Ovary (tissue), 9 donors: ENCODE measurements around the gene KRTAP12-1. TPM values are rescaled to one million over a fixed set of nuclear protein-coding genes. Genes with fewer than 3 reads are reported as not detected.
"Not testable (repeated sequence)": the region's sequence is repeated elsewhere in the genome, so short reads cannot be mapped to it uniquely, and the experiment has no call there.

ENCODE experiments used
- DNase-seq, 5 donors: peaks; one replicate each; pipeline ENCODE4 v3.0.0-alpha.2; 2019 to 2020
- H3K27ac ChIP-seq, 2 donors: fragments of 200-600 bp; one replicate each; pipeline versions ENCODE4 v1.5.1 to v1.8.0; 2019 to 2022
- H3K27me3 ChIP-seq: fragments of 200-600 bp; one replicate; pipeline ENCODE4 v1.8.0; 2022
- H3K36me3 ChIP-seq: fragments of 200-600 bp; sonication (generic); one replicate; pipeline ENCODE4 v1.5.1; 2019
- H3K4me1 ChIP-seq: one replicate; pipeline ENCODE4 v1.8.1; 2013; ENCODE audit warnings: mild to moderate bottlenecking, moderate library complexity; ENCODE audit not compliant: insufficient read depth
- H3K4me3 ChIP-seq: fragments of 200-600 bp; sonication (generic); one replicate; pipeline ENCODE4 v1.5.1; 2017
- H3K9me3 ChIP-seq, 2 donors: fragments of 200-600 bp in 1 of 2; sonication (generic) in 1 of 2; one replicate each; pipeline versions ENCODE4 v1.5.1 to v1.8.1; 2013 to 2019; ENCODE audit warnings: mild to moderate bottlenecking in 1 of 2, moderate library complexity in 1 of 2
- EP300 ChIP-seq: sonication (generic); formaldehyde crosslinking; IDR thresholded peaks from one replicate; pipeline ENCODE4 v1.6.1; 2017; ENCODE audit warnings: antibody characterized with exemption
- POLR2A ChIP-seq: fragments of 450-650 bp; IDR thresholded peaks from one replicate; pipeline ENCODE4 v1.6.1; 2017; ENCODE audit warnings: antibody characterized with exemption, mild to moderate bottlenecking, moderate library complexity
- WGBS, 3 donors: extraction: QIAGEN DNeasy Blood & Tissue Kit in 1 of 3; methylation state at CpG; one replicate each; pipeline versions ENCODE4 v1.1.5 to v1.1.7; 2013 to 2017; 5-methylcytosine and 5-hydroxymethylcytosine counted together
- intact Hi-C, 4 donors: fragments of 100-400 bp; cut with DNase I; formaldehyde crosslinking; loops; one replicate each; pipeline versions ENCODE4 v1.11.0 to v1.15.1; 2022 to 2023
- polyA plus RNA-seq, 2 donors: library from polyadenylated mRNA; stranded (reverse); fragments of 200-250 nt in 1 of 2; fragments of 350-450 nt in 1 of 2; fragmentation: Illumina TruSeq in 1 of 2; extraction: RNeasy Lipid Tissue Mini Kit (QIAGEN cat#74804) in 1 of 2; gene quantifications; one replicate each; pipeline ENCODE4 v1.2.3, GENCODE V29; 2013 to 2014
- total RNA-seq, 7 donors: library from RNA; depleted of rRNA in 2 of 7; stranded (reverse); fragments of >200 nt in 2 of 7; fragmentation: NEBNext Ultra II Directional in 3 of 7; extraction: Animal tissue kit (Norgen Biotek cat#: 25700) in 3 of 7; gene quantifications; one replicate each; pipeline versions ENCODE4 v1.1.0 to v1.2.4, GENCODE V29; 2016 to 2023
- TF ChIP-seq, protein P1 (sequence below), 3 donors: fragments of 450-650 bp in 2 of 3; fragments of 200-600 bp in 1 of 3; IDR thresholded peaks; one replicate each; pipeline versions ENCODE4 v1.5.1 to v1.8.0; 2016 to 2022; ENCODE audit warnings: antibody characterized with exemption in 3 of 3, mild to moderate bottlenecking in 1 of 3
- donor health status: DM: no; HTN: no; CAD: no; lungs with moderate emphysema.
- donor health status: DM: no; HTN: no; CAD: no.
- donor health status: Bipolar disorder and iron deficiency.
- donor health status: DM: yes; HTN: yes; CAD: no.
- donor health status: DM: no; HTN: no; CAD: no.
- donor health status: DM: yes; HTN: yes; CAD: no.

Gene KRTAP12-1
- total and polyA plus RNA-seq, 9 donors: not detected

GRCh38 chr21:44648557-44649311, 33.2 kb downstream of the KRTAP12-1 start:
- no peak for DNase-seq
- TF ChIP-seq EP300: no peak
- no peak for TF ChIP-seq POLR2A
- TF ChIP-seq, protein P1, sequence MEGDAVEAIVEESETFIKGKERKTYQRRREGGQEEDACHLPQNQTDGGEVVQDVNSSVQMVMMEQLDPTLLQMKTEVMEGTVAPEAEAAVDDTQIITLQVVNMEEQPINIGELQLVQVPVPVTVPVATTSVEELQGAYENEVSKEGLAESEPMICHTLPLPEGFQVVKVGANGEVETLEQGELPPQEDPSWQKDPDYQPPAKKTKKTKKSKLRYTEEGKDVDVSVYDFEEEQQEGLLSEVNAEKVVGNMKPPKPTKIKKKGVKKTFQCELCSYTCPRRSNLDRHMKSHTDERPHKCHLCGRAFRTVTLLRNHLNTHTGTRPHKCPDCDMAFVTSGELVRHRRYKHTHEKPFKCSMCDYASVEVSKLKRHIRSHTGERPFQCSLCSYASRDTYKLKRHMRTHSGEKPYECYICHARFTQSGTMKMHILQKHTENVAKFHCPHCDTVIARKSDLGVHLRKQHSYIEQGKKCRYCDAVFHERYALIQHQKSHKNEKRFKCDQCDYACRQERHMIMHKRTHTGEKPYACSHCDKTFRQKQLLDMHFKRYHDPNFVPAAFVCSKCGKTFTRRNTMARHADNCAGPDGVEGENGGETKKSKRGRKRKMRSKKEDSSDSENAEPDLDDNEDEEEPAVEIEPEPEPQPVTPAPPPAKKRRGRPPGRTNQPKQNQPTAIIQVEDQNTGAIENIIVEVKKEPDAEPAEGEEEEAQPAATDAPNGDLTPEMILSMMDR (IDR thresholded peaks at IDR 0.05): no peak
- Histone ChIP-seq H3K27ac (no peak overlapping the region), H3K4me3 (no peak overlapping the region), H3K27me3 (no peaks in the 10 kb centered on the region), H3K9me3 (no peaks in the 10 kb centered on the region), H3K4me1 (no peaks in the 10 kb centered on the region), H3K36me3 (no peaks in the 10 kb centered on the region)
- WGBS, 3 donors: 66 to 72% (median 67%) methylated on average over 25 to 33 of the region's 33 CpGs
- intact Hi-C loops: no loop called here

DNA sequence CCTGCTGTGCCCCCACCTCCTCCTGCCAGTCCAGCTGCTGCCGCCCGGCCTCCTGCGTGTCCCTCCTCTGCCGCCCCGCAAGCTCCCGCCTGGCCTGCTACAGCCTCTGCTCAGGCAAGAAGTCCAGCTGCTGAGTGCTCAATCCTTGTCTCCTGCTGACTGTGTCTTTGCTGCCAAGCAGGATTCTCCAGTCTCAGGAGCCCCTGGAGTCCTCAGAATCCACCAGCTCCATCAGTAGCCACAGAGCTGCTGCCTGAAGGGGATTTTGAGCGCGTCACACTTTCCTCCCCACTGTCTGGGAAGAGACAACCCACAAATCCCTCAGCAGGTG, 34.8 kb downstream of the KRTAP12-1 start:
- intact Hi-C loops: no loop called here
- H3K4me1 ChIP-seq: no peaks in the 10 kb centered on the region
- DNase-seq: no peak
- no peak overlapping the region for H3K27ac ChIP-seq
- H3K9me3 ChIP-seq: no peaks in the 10 kb centered on the region
- H3K4me3 ChIP-seq: no peak overlapping the region
- TF ChIP-seq EP300: no peak
- TF ChIP-seq, protein P1 (IDR thresholded peaks at IDR 0.05): no peak
- no peak for TF ChIP-seq POLR2A
- H3K36me3 ChIP-seq: no peaks in the 10 kb centered on the region
- H3K27me3 ChIP-seq: no peaks in the 10 kb centered on the region
- WGBS, 3 donors: 37 to 53% (median 51%) methylated on average over 8 of the region's 8 CpGs

DNA sequence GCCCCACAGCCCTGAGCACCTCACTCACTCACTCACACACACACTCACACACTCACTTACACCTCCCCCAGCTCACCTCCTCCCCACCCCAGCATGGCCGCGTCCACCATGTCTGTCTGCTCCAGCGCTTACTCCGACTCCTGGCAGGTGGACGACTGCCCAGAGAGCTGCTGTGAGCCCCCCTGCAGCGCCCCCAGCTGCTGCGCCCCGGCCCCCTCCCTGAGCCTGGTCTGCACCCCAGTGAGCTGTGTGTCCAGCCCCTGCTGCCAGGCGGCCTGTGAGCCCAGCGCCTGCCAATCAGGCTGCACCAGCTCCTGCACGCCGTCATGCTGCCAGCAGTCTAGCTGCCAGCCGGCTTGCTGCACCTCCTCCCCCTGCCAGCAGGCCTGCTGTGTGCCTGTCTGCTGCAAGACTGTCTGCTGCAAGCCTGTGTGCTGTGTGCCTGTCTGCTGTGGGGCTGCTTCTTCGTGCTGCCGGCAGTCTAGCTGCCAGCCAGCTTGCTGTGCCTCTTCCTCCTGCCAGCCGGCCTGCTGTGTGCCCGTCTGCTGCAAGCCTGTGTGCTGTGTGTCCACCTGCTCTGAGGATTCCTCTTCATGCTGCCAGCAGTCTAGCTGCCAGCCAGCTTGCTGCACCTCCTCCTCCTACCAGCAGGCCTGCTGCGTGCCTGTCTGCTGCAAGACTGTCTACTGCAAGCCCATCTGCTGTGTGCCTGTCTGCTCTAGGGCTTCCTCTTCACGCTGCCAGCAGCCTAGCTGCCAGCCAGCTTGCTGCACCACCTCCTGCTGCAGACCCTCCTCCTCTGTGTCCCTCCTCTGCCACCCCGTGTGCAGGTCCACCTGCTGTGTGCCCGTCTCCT, 35.4 kb downstream of the KRTAP12-1 start, which contains the start of gene KRTAP10-11:
Gene KRTAP10-11 (plus strand): TSS at position 49 of the 856 bp plus-strand sequence. CDS start 45 bp downstream, at position 94.
- intact Hi-C loops, H3K4me3 ChIP-seq, H3K9me3 ChIP-seq, H3K36me3 ChIP-seq, DNase-seq, H3K27ac ChIP-seq, H3K27me3 ChIP-seq, H3K4me1 ChIP-seq: not testable (repeated sequence)
- WGBS, 3 donors: 70 to 80% (median 70%) methylated on average over 19 to 21 of the region's 21 CpGs

DNA sequence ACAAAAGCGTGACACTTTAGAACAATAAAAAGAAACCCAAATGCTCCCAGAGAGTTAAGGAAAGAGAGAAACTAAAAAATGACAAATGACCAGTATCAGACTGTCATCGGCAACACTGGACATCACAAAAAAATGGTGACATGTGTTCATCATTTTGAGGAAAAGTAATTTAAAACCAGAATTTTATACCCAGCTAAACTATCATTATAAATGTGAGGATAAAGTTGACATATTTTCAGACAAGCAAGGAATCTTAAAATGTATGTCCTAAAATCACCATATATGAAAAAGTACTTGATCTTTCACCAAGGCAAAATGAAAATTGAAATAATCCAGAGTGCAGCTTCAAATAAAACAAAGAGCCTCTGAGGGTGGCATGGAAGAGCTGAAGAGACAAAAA, 37.1 kb downstream of the KRTAP12-1 start:
- Histone ChIP-seq H3K27me3 (no peaks in the 10 kb centered on the region), H3K4me3 (no peak overlapping the region), H3K27ac (no peak overlapping the region), H3K4me1 (no peaks in the 10 kb centered on the region), H3K9me3 (no peaks in the 10 kb centered on the region), H3K36me3 (no peaks in the 10 kb centered on the region)
- 48 to 93% (median 48%) methylated on average over 2 of the region's 2 CpGs for WGBS, 3 donors
- TF ChIP-seq EP300 (no peak), POLR2A (no peak)
- TF ChIP-seq, protein P1 (IDR thresholded peaks at IDR 0.05): no peak
- intact Hi-C loops: no loop called here
- DNase-seq: no peak
